ENCODE results near the gene EVA1B. TPM values are rescaled to one million over a fixed set of nuclear protein-coding genes. Genes with fewer than 3 reads are reported as not detected.

Gene EVA1B
- total RNA-seq, 4 donors from 2014 or later = 4.4 to 24.8 (median 10.4) TPM

DNA sequence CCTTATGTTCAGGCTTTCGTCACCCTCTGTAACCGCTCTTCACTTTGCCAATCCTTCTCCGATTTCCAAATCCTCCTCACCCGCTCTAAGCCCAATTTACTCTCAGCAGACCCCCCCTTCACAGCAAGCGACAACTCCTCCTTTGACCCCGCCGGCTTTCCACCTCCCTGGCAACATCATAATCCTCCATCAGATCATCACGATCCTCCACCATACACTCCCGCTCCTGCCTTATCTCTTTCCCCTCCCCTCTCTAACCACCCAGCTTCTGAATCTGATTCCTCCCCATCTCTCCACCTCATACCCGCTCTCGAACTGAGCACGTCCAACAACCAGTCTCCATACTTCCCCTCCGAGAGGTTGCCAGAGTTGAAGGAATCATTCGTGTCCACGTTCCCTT, 7.5 kb upstream of the EVA1B start:
- in situ Hi-C loops (cut with MboI; ENCODE audit: low pct_ligation_motif_present in 1 of 4, low pct_unique_long_range_greater_than_20kb in 1 of 4, low sequenced_read_pairs in 3 of 4) (loop anchor here in 1 of 4 donors (5.0 kb wide), 1 partner anchor 91 kb away; no protein-coding TSS in a partner anchor), intact Hi-C loops (cut with DNase I; ENCODE audit: low total_unique reads) (no loop called here)
- Histone ChIP-seq H3K27ac (no peak overlapping the region), H3K27me3 (peaks cover under 1% of the 10 kb centered on the region), H3K4me1 (peaks cover 0 to 8% (median 5%) of the 10 kb centered on the region in 4 donors), H3K36me3 (no peaks in the 10 kb centered on the region), H3K4me3 (no peak overlapping the region), H3K9me3 (no peaks in the 10 kb centered on the region)
- TF ChIP-seq POLR2AphosphoS5 (IDR thresholded peaks at IDR 0.05) (no peak), EP300 (IDR thresholded peaks at IDR 0.05; ENCODE audit: low read depth) (no peak), POLR2A (IDR thresholded peaks at IDR 0.05) (no peak)
- TF ChIP-seq, protein P1, sequence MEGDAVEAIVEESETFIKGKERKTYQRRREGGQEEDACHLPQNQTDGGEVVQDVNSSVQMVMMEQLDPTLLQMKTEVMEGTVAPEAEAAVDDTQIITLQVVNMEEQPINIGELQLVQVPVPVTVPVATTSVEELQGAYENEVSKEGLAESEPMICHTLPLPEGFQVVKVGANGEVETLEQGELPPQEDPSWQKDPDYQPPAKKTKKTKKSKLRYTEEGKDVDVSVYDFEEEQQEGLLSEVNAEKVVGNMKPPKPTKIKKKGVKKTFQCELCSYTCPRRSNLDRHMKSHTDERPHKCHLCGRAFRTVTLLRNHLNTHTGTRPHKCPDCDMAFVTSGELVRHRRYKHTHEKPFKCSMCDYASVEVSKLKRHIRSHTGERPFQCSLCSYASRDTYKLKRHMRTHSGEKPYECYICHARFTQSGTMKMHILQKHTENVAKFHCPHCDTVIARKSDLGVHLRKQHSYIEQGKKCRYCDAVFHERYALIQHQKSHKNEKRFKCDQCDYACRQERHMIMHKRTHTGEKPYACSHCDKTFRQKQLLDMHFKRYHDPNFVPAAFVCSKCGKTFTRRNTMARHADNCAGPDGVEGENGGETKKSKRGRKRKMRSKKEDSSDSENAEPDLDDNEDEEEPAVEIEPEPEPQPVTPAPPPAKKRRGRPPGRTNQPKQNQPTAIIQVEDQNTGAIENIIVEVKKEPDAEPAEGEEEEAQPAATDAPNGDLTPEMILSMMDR (IDR thresholded peaks at IDR 0.05) = no peak
- WGBS, 2 donors (ENCODE audit: low coverage in 1 of 2) = 92 to 95% methylated on average over 15 of the region's 15 CpGs
- no peak for DNase-seq

DNA sequence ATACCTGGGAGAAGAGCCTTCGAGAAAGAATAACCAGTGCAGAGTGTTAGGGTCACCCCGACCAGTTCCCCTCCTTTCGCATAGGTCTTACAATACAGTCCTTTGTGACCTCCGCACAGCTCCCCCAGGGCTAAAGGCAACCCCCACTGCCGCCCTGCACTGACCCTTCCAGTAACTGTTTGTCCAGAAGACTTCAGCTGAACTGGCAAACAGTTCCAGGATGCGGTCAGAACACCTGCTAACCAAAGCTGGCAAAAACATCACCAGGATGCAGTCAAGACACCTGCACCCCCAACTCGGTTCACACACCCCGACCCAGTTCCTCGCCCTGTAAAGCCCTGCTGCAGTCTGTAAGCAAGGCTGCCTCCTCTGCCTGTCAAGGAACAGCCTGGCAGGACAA, 6.4 kb upstream of the EVA1B start:
- in situ Hi-C loops (cut with MboI; ENCODE audit: low pct_ligation_motif_present in 1 of 4, low pct_unique_long_range_greater_than_20kb in 1 of 4, low sequenced_read_pairs in 3 of 4) (loop anchor here in 1 of 4 donors (5.0 kb wide), 1 partner anchor 92 kb away; no protein-coding TSS in a partner anchor), intact Hi-C loops (cut with DNase I; ENCODE audit: low total_unique reads) (no loop called here)
- Histone ChIP-seq H3K27me3 (peaks cover 8% of the 10 kb centered on the region), H3K9me3 (no peaks in the 10 kb centered on the region), H3K4me1 (peaks cover 0 to 8% (median 5%) of the 10 kb centered on the region in 4 donors), H3K36me3 (no peaks in the 10 kb centered on the region), H3K27ac (no peak overlapping the region), H3K4me3 (no peak overlapping the region)
- no peak for TF ChIP-seq EP300 (IDR thresholded peaks at IDR 0.05; ENCODE audit: low read depth)
- TF ChIP-seq POLR2AphosphoS5 (IDR thresholded peaks at IDR 0.05) = no peak
- TF ChIP-seq, protein P1 (IDR thresholded peaks at IDR 0.05) = no peak
- WGBS, 2 donors (ENCODE audit: low coverage in 1 of 2) = 87% methylated on average over 9 of the region's 9 CpGs; no CpG with 5 or more reads in 1 of the 2 donors
- no peak for DNase-seq

DNA sequence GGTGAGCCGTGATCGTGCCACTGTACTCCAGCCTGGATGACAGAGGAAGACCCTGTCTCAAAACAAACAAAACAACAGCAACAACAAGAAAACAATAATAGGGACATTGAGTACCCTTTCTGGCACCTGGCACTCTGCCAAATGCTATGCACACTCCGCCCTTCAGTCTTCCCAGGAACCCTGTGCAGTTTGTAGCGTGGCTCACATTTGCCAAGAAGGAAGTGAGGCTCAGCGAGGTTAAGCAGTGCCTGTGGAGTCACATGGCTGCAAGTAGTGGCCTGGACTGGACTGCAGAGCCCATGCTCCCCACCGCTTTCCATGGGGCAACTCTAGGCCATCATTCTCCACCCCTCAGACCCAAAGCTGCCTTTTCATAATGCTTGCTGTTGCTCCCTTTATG, 5.3 kb upstream of the EVA1B start:
- Histone ChIP-seq H3K4me3 (no peak overlapping the region), H3K27me3 (peaks cover 14% of the 10 kb centered on the region), H3K27ac (no peak overlapping the region), H3K4me1 (peaks cover 5 to 17% (median 13%) of the 10 kb centered on the region in 4 donors), H3K36me3 (no peaks in the 10 kb centered on the region), H3K9me3 (no peaks in the 10 kb centered on the region)
- in situ Hi-C loops (cut with MboI; ENCODE audit: low pct_ligation_motif_present in 1 of 4, low pct_unique_long_range_greater_than_20kb in 1 of 4, low sequenced_read_pairs in 3 of 4) (no loop called here), intact Hi-C loops (cut with DNase I; ENCODE audit: low total_unique reads) (loop anchor here (1.0 kb wide), 1 partner anchor 32 kb away; no protein-coding TSS in a partner anchor)
- no peak for TF ChIP-seq POLR2A (IDR thresholded peaks at IDR 0.05)
- TF ChIP-seq EP300 (IDR thresholded peaks at IDR 0.05; ENCODE audit: low read depth) = no peak
- TF ChIP-seq POLR2AphosphoS5 (IDR thresholded peaks at IDR 0.05) = no peak
- TF ChIP-seq, protein P1 (IDR thresholded peaks at IDR 0.05) = no peak
- 63 to 100% methylated on average over 1 to 6 of the region's 6 CpGs for WGBS, 2 donors (ENCODE audit: low coverage in 1 of 2)
- peak; percentile 37 for DNase-seq

DNA sequence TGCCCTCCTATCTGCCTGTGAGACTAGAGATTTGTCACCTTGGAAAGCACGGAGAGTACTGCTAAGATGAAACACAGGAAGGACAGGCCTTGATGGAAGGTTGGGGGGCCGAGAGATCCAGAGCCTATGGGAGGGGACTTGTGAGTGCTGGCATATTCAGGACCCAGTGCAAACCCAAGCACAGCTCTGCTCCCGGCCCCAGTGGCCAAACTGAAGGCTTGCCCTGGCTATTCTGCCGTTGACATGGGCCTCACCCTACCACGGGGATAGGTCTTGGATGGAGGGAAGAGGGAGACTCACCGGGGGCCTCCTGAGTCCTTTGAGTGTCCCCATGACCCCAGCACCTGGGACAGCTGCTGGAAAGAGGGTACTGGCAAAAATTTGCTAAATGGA, 4.6 kb upstream of the EVA1B start:
- H3K27me3 ChIP-seq = peaks cover 15% of the 10 kb centered on the region
- intact Hi-C loops (cut with DNase I; ENCODE audit: low total_unique reads) = loop anchor here (1.0 kb wide), 1 partner anchor 32 kb away; no protein-coding TSS in a partner anchor
- no peak overlapping the region for H3K4me3 ChIP-seq
- peaks cover 6 to 18% (median 14%) of the 10 kb centered on the region in 4 donors for H3K4me1 ChIP-seq
- no peak for DNase-seq
- no peak overlapping the region for H3K27ac ChIP-seq
- no peaks in the 10 kb centered on the region for H3K36me3 ChIP-seq
- TF ChIP-seq, protein P1 (IDR thresholded peaks at IDR 0.05) = no peak
- TF ChIP-seq POLR2A (IDR thresholded peaks at IDR 0.05) (no peak), EP300 (IDR thresholded peaks at IDR 0.05; ENCODE audit: low read depth) (no peak), POLR2AphosphoS5 (IDR thresholded peaks at IDR 0.05) (no peak)
- in situ Hi-C loops (cut with MboI; ENCODE audit: low pct_ligation_motif_present in 1 of 4, low pct_unique_long_range_greater_than_20kb in 1 of 4, low sequenced_read_pairs in 3 of 4) = no loop called here
- WGBS, 2 donors (ENCODE audit: low coverage in 1 of 2) = 84 to 100% methylated on average over 1 to 6 of the region's 6 CpGs
- H3K9me3 ChIP-seq = no peaks in the 10 kb centered on the region

All from transverse colon (tissue), 4 donors.